ENCODE data around the gene KCNK6.

GRCh38 chr19:38376576-38376975, 56.9 kb downstream of the KCNK6 start:
- TF ChIP-seq, protein P1, sequence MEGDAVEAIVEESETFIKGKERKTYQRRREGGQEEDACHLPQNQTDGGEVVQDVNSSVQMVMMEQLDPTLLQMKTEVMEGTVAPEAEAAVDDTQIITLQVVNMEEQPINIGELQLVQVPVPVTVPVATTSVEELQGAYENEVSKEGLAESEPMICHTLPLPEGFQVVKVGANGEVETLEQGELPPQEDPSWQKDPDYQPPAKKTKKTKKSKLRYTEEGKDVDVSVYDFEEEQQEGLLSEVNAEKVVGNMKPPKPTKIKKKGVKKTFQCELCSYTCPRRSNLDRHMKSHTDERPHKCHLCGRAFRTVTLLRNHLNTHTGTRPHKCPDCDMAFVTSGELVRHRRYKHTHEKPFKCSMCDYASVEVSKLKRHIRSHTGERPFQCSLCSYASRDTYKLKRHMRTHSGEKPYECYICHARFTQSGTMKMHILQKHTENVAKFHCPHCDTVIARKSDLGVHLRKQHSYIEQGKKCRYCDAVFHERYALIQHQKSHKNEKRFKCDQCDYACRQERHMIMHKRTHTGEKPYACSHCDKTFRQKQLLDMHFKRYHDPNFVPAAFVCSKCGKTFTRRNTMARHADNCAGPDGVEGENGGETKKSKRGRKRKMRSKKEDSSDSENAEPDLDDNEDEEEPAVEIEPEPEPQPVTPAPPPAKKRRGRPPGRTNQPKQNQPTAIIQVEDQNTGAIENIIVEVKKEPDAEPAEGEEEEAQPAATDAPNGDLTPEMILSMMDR (IDR thresholded peaks at IDR 0.05) = no peak
- no peak for TF ChIP-seq POLR2A (IDR thresholded peaks at IDR 0.05; ENCODE audit: low read depth)
- TF ChIP-seq POLR2AphosphoS5 (IDR thresholded peaks at IDR 0.05) = no peak
- no peak for TF ChIP-seq EP300 (IDR thresholded peaks at IDR 0.05)
